Measurements from ENCODE around the gene WNT3A.

The WNT3A gene

GRCh38 chr1:228101994-228102790 is 95.4 kb downstream of the WNT3A start:
- Histone ChIP-seq H3K4me3 (ENCODE audit: low read depth, low read length) (peak overlapping the region; percentile 83), H3K4me1 (ENCODE audit: control insufficient read depth, insufficient read depth, low read length) (peaks cover 3% of the 10 kb centered on the region; the same call in 1 of the 2 replicates), H3K9ac (ENCODE audit: low read length) (peak overlapping the region; percentile 62), H3K9me3 (ENCODE audit: control insufficient read depth, insufficient read depth, low read depth, low read length) (no peaks in the 10 kb centered on the region), H3K27ac (ENCODE audit: low read depth, low read length) (no peak overlapping the region), H3K36me3 (ENCODE audit: control insufficient read depth, insufficient read depth, low read length) (peaks cover 59% of the 10 kb centered on the region), H3K27me3 (ENCODE audit: control insufficient read depth, insufficient read depth, low read length) (no peaks in the 10 kb centered on the region)

- peaks cover 56% of the 10 kb centered on the region for H3K36me3 ChIP-seq (ENCODE audit: control insufficient read depth, insufficient read depth, low read length)
- H3K4me3 ChIP-seq (ENCODE audit: low read depth, low read length), result peak within 1 kb of the TSS; percentile 83
- peak within 1 kb of the TSS; percentile 39; the same call in 1 of the 2 replicates for H3K27ac ChIP-seq (ENCODE audit: low read depth, low read length)
- peak within 1 kb of the TSS; percentile 62 for H3K9ac ChIP-seq (ENCODE audit: low read length)
- H3K27me3 ChIP-seq (ENCODE audit: control insufficient read depth, insufficient read depth, low read length), result no peaks in the 10 kb centered on the region
- peaks cover 3% of the 10 kb centered on the region; the same call in 1 of the 2 replicates for H3K4me1 ChIP-seq (ENCODE audit: control insufficient read depth, insufficient read depth, low read length)
- H3K9me3 ChIP-seq (ENCODE audit: control insufficient read depth, insufficient read depth, low read depth, low read length), result no peaks in the 10 kb centered on the region
These were observed 96.2 kb downstream of the WNT3A start, which contains the start of gene C1orf35 for GRCh38 chr1:228102791-228103620. Gene C1orf35 (minus strand): TSS chr1:228103325. CDS start chr1:228103227, 98 bp downstream.

GRCh38 chr1:228104526-228105269 is 97.9 kb downstream of the WNT3A start:
- no peaks in the 10 kb centered on the region for H3K9me3 ChIP-seq (ENCODE audit: control insufficient read depth, insufficient read depth, low read depth, low read length)
- no peak overlapping the region for H3K27ac ChIP-seq (ENCODE audit: low read depth, low read length)
- no peak overlapping the region for H3K9ac ChIP-seq (ENCODE audit: low read length)
- peaks cover 6% of the 10 kb centered on the region; the same call in 1 of the 2 replicates for H3K4me1 ChIP-seq (ENCODE audit: control insufficient read depth, insufficient read depth, low read length)
- H3K27me3 ChIP-seq (ENCODE audit: control insufficient read depth, insufficient read depth, low read length), result 0 out of 2 replicates have a peak, but pooled peaks cover under 1% of the 10 kb centered on the region
- peaks cover 39% of the 10 kb centered on the region for H3K36me3 ChIP-seq (ENCODE audit: control insufficient read depth, insufficient read depth, low read length)
- H3K4me3 ChIP-seq (ENCODE audit: low read depth, low read length), result no peak overlapping the region

GRCh38 chr1:228105270-228105995 is 98.6 kb downstream of the WNT3A start:
- peaks cover 32% of the 10 kb centered on the region for H3K36me3 ChIP-seq (ENCODE audit: control insufficient read depth, insufficient read depth, low read length)
- H3K9ac ChIP-seq (ENCODE audit: low read length), result no peak overlapping the region
- 0 out of 2 replicates have a peak, but pooled peaks cover 2% of the 10 kb centered on the region for H3K27me3 ChIP-seq (ENCODE audit: control insufficient read depth, insufficient read depth, low read length)
- peaks cover 10% of the 10 kb centered on the region; the same call in 1 of the 2 replicates for H3K4me1 ChIP-seq (ENCODE audit: control insufficient read depth, insufficient read depth, low read length)
- H3K4me3 ChIP-seq (ENCODE audit: low read depth, low read length), result no peak overlapping the region
- no peaks in the 10 kb centered on the region for H3K9me3 ChIP-seq (ENCODE audit: control insufficient read depth, insufficient read depth, low read depth, low read length)
- H3K27ac ChIP-seq (ENCODE audit: low read depth, low read length), result no peak overlapping the region

GRCh38 chr1:228105996-228106799 is 99.4 kb downstream of the WNT3A start:
- H3K9ac ChIP-seq (ENCODE audit: low read length), result no peak overlapping the region
- H3K4me1 ChIP-seq (ENCODE audit: control insufficient read depth, insufficient read depth, low read length), result peaks cover 10% of the 10 kb centered on the region; the same call in 1 of the 2 replicates
- 0 out of 2 replicates have a peak, but pooled peaks cover 2% of the 10 kb centered on the region for H3K27me3 ChIP-seq (ENCODE audit: control insufficient read depth, insufficient read depth, low read length)
- H3K4me3 ChIP-seq (ENCODE audit: low read depth, low read length), result no peak overlapping the region
- no peaks in the 10 kb centered on the region for H3K9me3 ChIP-seq (ENCODE audit: control insufficient read depth, insufficient read depth, low read depth, low read length)
- H3K27ac ChIP-seq (ENCODE audit: low read depth, low read length), result no peak overlapping the region
- peaks cover 24% of the 10 kb centered on the region for H3K36me3 ChIP-seq (ENCODE audit: control insufficient read depth, insufficient read depth, low read length)

GRCh38 chr1:228106800-228107054 is 99.9 kb downstream of the WNT3A start:
- H3K36me3 ChIP-seq (ENCODE audit: control insufficient read depth, insufficient read depth, low read length), result peaks cover 22% of the 10 kb centered on the region
- H3K4me1 ChIP-seq (ENCODE audit: control insufficient read depth, insufficient read depth, low read length), result peaks cover 7% of the 10 kb centered on the region; the same call in 1 of the 2 replicates
- 0 out of 2 replicates have a peak, but pooled peaks cover 2% of the 10 kb centered on the region for H3K27me3 ChIP-seq (ENCODE audit: control insufficient read depth, insufficient read depth, low read length)
- H3K9ac ChIP-seq (ENCODE audit: low read length), result no peak overlapping the region
- no peak overlapping the region for H3K4me3 ChIP-seq (ENCODE audit: low read depth, low read length)
- H3K27ac ChIP-seq (ENCODE audit: low read depth, low read length), result no peak overlapping the region
- H3K9me3 ChIP-seq (ENCODE audit: control insufficient read depth, insufficient read depth, low read depth, low read length), result no peaks in the 10 kb centered on the region

GRCh38 chr1:228107636-228108035 is 100.8 kb downstream of the WNT3A start:
- Histone ChIP-seq H3K27ac (ENCODE audit: low read depth, low read length) (no peak overlapping the region), H3K27me3 (ENCODE audit: control insufficient read depth, insufficient read depth, low read length) (0 out of 2 replicates have a peak, but pooled peaks cover 2% of the 10 kb centered on the region), H3K9me3 (ENCODE audit: control insufficient read depth, insufficient read depth, low read depth, low read length) (no peaks in the 10 kb centered on the region), H3K4me1 (ENCODE audit: control insufficient read depth, insufficient read depth, low read length) (peaks cover 7% of the 10 kb centered on the region; the same call in 1 of the 2 replicates), H3K9ac (ENCODE audit: low read length) (no peak overlapping the region), H3K36me3 (ENCODE audit: control insufficient read depth, insufficient read depth, low read length) (peaks cover 22% of the 10 kb centered on the region), H3K4me3 (ENCODE audit: low read depth, low read length) (no peak overlapping the region)

- Histone ChIP-seq H3K27ac (ENCODE audit: low read depth, low read length) (no peak overlapping the region), H3K9ac (ENCODE audit: low read length) (peak overlapping the region; percentile 86)
These were observed 101.4 kb downstream of the WNT3A start for GRCh38 chr1:228108055-228108690.

GRCh38 chr1:228108742-228109072 is 101.9 kb downstream of the WNT3A start:
- Histone ChIP-seq H3K9ac (ENCODE audit: low read length) (peak overlapping the region; percentile 86), H3K27ac (ENCODE audit: low read depth, low read length) (peak overlapping the region; percentile 52; the same call in 1 of the 2 replicates), H3K4me3 (ENCODE audit: low read depth, low read length) (peak overlapping the region; percentile 79), H3K9me3 (ENCODE audit: control insufficient read depth, insufficient read depth, low read depth, low read length) (no peaks in the 10 kb centered on the region), H3K27me3 (ENCODE audit: control insufficient read depth, insufficient read depth, low read length) (0 out of 2 replicates have a peak, but pooled peaks cover 2% of the 10 kb centered on the region), H3K36me3 (ENCODE audit: control insufficient read depth, insufficient read depth, low read length) (peaks cover 22% of the 10 kb centered on the region), H3K4me1 (ENCODE audit: control insufficient read depth, insufficient read depth, low read length) (peaks cover 7% of the 10 kb centered on the region; the same call in 1 of the 2 replicates)

More at GRCh38 chr1:228108055-228108690, 101.4 kb downstream of the WNT3A start:
- Histone ChIP-seq H3K36me3 (ENCODE audit: control insufficient read depth, insufficient read depth, low read length) (peaks cover 22% of the 10 kb centered on the region), H3K4me3 (ENCODE audit: low read depth, low read length) (peak overlapping the region; percentile 79), H3K4me1 (ENCODE audit: control insufficient read depth, insufficient read depth, low read length) (peaks cover 7% of the 10 kb centered on the region; the same call in 1 of the 2 replicates), H3K9me3 (ENCODE audit: control insufficient read depth, insufficient read depth, low read depth, low read length) (no peaks in the 10 kb centered on the region), H3K27me3 (ENCODE audit: control insufficient read depth, insufficient read depth, low read length) (0 out of 2 replicates have a peak, but pooled peaks cover 2% of the 10 kb centered on the region)
